HG03097 (cell line): Measurements from ENCODE around the gene SEL1L.
"Not testable (repeated sequence)": the region's sequence is repeated elsewhere in the genome, so short reads cannot be mapped to it uniquely, and the experiment has no call there.

Experiments used
- ATAC-seq: cut with Tn5 transposase; IDR thresholded peaks from one replicate; pipeline ENCODE4 v1.9.1; 2021; ENCODE audit not compliant: unreplicated experiment, low FRiP score

SEL1L gene

DNA sequence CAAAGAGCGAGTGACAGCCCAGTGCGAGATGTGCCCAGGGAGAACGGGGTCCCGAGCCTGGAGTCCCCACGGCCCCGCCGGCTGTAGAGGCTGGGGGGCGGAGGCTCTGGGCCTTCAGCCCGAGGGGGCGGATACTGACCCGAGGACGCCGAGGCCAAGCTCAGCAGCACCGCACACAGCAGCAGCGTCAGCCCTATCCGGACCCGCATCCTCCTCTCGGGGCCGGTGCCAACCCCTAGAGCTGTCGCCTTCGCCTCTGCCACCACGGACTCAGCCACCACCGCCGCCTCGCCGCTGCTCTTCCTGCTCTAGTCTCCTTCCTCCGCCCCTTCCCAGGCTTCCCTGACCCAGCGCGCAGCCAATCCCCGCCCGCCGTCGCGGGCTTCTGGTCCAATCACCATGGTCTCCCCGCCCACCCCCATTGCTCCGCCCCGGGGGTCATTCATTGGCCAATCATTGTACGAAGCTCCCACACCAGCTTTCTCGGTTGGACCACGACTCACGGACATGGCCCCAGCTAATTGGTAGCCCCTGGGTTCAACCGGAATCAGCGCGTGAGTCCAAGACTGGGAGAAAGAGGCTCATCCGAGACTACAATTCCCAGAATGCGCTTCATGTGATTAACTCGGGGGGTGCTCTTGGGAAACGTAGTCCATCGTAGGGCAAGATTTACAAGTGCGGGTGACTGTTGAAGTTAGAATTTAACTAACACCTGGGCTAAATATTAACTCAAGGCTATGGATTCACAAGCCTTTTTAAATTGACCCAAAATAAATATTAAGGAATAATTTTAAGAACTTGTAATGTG lies at the start of gene SEL1L:
TSS of gene SEL1L (minus strand) at position 318 of the 808 bp plus-strand sequence. CDS start at position 209, 109 bp downstream.
- ATAC-seq: peak; percentile 96

- ATAC-seq: no peak
Observed at GRCh38 chr14:81582420-81582819, 48.8 kb upstream of the SEL1L start.

- ATAC-seq: no peak
Observed at GRCh38 chr14:81579115-81579514, 45.5 kb upstream of the SEL1L start.

DNA sequence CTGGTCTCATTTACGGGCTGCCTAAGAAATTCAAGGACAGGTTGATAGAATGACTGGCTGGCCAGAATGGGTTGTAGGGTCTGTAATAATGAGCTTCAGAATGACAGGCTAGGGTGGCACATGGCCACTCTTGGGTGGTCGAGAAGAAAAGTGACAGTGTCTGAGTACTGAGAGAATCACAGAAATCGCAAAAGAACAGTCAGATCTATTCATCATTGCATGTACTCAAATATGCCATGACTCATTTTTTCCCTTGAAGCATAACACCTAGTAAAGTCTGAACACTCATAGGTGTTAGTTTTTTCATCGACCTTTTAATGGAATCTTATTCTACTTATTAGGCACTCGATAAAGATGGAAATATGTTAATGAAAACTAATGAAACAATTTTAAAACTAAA lies 37.8 kb upstream of the SEL1L start:
- ATAC-seq: no peak

DNA sequence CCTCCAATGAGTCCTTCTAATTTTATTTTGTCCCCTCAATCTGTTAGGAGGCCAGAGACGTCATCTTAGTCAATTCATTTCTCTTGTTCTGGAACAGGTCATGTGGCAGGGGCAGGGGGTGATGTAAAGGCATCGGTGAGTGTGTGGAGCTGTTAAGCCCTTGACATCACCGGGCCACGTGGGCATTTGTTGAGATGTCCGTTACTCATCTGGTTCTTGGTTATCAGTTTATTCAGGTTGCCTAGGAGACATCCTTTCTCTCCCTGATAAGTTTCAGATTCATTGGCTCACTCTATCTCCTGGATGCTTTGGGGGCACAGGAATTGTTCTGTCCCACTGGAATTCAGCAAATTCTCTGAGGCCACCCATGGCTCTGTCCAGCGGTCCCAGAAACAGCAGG lies 33.6 kb upstream of the SEL1L start:
- ATAC-seq: no peak

DNA sequence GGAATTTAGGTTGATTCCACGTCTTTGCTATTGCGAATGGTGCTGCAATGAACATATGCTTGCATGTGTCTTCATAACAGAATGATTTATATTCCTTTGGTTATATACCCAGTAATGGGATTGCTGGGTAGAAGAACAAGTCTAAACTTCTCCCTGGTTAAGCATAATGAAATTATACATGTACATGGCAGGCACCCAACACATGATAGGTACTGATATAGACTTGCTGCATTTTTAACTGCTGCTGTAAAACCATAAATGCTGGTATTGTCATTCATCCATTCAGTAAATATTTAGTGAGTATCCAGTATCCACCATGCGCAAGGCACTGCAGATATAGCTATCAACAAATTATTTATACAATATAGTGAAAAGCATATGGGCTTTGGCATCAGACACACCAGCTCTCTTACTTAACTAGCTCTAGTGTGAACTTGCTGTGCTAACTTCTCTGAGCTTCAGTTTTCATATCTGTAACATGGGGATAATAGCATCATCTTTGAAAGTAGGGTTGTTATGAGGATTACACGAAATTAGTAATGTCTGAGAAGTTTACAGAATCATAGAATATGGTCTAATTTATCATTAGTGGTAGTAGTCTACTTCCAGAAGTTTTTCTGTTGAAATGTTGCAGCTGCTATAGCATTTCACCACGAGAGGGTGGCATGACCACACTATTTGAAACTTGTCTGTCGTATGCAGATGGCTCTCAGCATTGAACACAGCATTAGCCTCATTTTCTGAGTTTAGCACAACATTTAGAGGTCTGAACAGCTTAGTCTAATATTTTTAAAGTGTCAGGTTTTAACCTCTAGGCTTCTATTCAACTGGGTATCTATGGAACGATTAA lies 32.0 kb upstream of the SEL1L start:
- no peak for ATAC-seq

DNA sequence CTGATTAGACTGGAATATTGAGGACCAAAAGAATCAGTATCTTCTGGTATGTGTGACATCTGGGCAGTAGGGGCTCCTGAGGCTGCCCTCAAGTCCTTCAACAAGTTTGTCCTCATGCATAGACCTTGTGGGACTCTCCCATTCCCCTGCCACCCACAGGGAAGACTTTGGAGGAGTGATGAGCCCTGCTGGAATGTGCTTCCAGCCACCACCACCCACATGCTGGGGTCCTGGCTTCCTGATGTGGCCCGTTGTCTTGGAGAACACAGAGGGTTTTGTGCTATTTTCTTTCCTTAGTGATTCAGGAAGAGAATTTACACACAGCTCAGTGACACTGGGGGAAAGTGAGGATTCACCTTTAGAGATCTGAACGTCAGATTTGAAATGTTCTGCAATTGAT lies 29.2 kb upstream of the SEL1L start:
- ATAC-seq: no peak

- ATAC-seq: no peak
Observed at GRCh38 chr14:81561084-81561775, 27.6 kb upstream of the SEL1L start.

DNA sequence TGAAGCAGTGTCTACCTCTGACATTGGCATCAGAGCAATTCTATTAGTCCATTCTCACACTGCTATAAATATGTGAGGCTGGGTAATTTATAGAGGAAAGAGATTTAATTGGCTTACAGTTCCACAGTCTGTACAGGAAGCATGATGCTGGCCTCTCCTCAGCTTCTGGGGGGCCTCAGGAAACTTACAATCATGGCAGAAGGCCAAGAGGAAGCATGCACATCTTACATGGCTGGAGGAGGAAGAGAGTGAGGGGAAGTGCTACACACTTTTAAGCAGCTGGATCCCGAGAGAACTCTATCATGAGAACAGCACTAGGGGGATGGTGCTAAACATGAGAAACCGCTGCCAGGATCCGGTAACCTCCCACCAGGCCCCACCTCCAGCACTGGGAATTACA lies 25.7 kb upstream of the SEL1L start:
- ATAC-seq: no peak

DNA sequence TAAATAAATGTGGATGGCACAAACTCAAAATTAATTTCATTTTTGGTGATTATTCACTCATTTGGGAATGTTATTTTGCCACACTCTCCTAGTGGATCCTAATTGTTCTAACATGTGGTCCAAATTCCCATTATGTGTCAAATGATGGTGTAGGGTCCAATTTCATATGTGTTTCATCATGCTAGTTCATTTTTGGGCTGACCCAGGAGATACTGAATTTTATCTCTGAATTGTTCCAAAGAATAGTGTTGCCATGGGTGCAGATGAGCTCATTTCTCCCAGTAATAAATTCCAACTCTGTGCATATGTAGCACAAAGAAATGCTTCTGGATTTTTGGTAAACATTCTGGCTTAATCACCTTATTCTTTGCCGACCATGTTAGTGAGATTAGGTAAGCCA lies 23.5 kb upstream of the SEL1L start:
- no peak for ATAC-seq

- no peak for ATAC-seq
Observed at GRCh38 chr14:81555684-81556083, 22.0 kb upstream of the SEL1L start.

DNA sequence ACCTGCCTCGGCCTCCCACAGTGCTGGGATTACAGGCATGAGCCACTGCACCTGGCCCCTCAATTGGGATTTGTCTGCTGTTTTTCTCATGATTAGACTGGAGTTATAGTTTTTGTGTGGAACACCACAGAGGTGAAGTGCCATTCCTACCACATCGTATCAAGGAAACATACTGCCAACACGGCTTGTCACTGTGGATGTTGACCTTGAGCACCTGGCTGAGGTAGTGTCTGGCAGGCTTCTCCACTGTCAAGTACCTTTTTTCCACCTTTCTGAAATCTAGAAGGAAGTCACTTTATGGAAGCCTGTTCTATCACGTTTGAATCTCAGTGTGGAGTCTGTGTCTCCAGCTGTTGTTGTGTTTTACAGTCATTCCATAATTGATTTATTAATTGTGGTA lies 21.4 kb upstream of the SEL1L start:
- no peak for ATAC-seq

- no peak for ATAC-seq
Observed at GRCh38 chr14:81551471-81551870, 17.8 kb upstream of the SEL1L start.

DNA sequence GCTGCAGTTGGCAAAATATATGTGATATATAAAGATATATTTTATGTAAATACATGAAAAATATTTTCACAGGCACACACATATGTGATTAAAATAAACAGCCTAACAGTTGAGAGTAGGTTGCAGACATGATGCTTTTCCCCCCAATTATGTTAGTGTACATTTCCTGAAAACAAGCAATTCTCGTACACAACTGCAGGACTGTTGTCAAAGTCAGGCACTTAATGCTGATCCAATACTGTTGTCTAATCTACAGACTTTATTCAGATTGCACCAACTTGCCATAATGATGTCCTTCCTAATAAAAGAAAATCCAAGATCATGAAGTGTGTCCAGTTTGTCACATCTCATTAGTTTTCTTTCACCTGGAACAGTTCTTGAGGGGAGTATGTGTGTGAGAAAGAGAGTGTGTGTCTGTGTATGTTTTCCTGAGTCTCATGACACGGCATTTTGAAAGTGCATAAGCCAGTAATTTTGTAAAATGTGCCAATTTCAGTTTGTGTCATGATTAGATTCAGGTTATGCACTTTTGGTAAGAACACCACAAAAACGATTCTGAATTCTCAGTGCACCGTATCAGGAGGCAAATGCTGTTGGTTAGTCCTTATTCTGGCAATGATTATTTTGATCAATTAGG lies 16.5 kb upstream of the SEL1L start:
- peak; percentile 98 for ATAC-seq

- not testable (repeated sequence) for ATAC-seq
Observed at GRCh38 chr14:81541206-81541605, 7.6 kb upstream of the SEL1L start.

- ATAC-seq: no peak
Observed at GRCh38 chr14:81537193-81537592, 3.5 kb upstream of the SEL1L start.

DNA sequence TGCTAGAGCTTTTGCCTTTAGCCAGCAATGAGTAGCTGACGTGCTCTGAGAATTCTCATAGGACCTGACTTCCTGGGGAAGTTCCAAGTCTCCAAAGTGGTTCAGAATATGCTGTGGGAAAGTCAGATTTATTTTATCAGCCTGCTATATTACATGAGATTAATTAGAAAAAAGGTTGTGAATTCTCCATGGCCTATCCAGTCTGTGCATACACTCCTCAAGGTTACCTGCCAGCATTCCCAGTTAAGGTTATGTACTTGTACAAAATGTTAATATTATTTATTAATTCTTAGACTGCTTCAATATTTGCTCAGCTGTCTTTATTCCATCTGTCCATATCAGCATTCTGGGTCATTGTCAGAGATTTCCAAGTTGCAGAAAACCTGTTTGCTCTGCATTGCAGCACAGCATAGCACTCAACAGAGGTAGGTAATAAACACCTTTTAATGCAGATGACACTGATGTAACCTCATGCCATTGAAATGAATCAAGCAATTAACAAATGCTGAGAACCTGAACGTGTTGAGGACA lies 2.7 kb upstream of the SEL1L start:
- no peak for ATAC-seq

- peak; percentile 23 for ATAC-seq
Observed at GRCh38 chr14:81535396-81536164, 1.9 kb upstream of the SEL1L start.

- no peak for ATAC-seq
Observed at GRCh38 chr14:81534510-81535074, 939 bp upstream of the SEL1L start.

GRCh38 chr14:81533212-81533535 lies 479 bp downstream of the SEL1L start:
- no peak for ATAC-seq
